NCI-H2196 (cell line): ENCODE data around the gene GSE1.

ENCODE experiments used
- DNase-seq: peaks from one replicate; lab custom pipeline; 2025; ENCODE audit not compliant: unreplicated experiment; lab: John Stamatoyannopoulos, UW

Gene GSE1

GRCh38 chr16:85718682-85719081, 105.6 kb downstream of the GSE1 start:
- DNase-seq = no peak

GRCh38 chr16:85719605-85720301, 106.6 kb downstream of the GSE1 start:
- no peak for DNase-seq

GRCh38 chr16:85720302-85720637, 107.1 kb downstream of the GSE1 start:
- peak; percentile 19 for DNase-seq

- DNase-seq = no peak
These were observed 109.2 kb downstream of the GSE1 start for GRCh38 chr16:85722128-85722893.

- DNase-seq = no peak
These were observed 111.2 kb downstream of the GSE1 start for GRCh38 chr16:85724126-85724879.

GRCh38 chr16:85724936-85725335, 111.8 kb downstream of the GSE1 start:
- DNase-seq = no peak
